Activated naive CD4-positive, alpha-beta T cell treated with anti-CD3 and anti-CD28 coated beads, Interleukin-2, amount 50 U/mL, for 72 hours (primary cell): ENCODE results near the gene TWIST2. TPM values are rescaled to one million over a fixed set of nuclear protein-coding genes. Genes with fewer than 3 reads are reported as not detected.

Experiments
- ATAC-seq, 2 donors: fragments of 150-1000 bp; cut with Tn5 transposase; 2 replicates each; pipeline ENCODE4 v1.10.0; 2021; ENCODE audit warnings: mild to moderate bottlenecking in 2 of 2, moderate library complexity in 2 of 2
- DNase-seq, 2 donors: peaks; one replicate each; pipeline ENCODE4 v3.0.0; 2021 to 2022; ENCODE audit warnings: low spot score in 2 of 2
- H3K27ac Mint-ChIP-seq, 2 donors: one replicate each; pipeline ENCODE4 v1.8.0; 2022; ENCODE audit warnings: mild to moderate bottlenecking in 2 of 2, mixed read lengths in 2 of 2
- H3K36me3 Mint-ChIP-seq, 2 donors: one replicate each; pipeline ENCODE4 v1.8.0; 2022; ENCODE audit warnings: mixed read lengths in 2 of 2
- H3K9me3 Mint-ChIP-seq, 2 donors: one replicate each; pipeline ENCODE4 v1.8.0; 2022; ENCODE audit warnings: mixed read lengths in 2 of 2
- total RNA-seq, 2 donors: library from RNA; stranded (reverse); gene quantifications; one replicate each; pipeline ENCODE4 v1.2.3, GENCODE V29; 2022

The TWIST2 gene
- total RNA-seq, 2 donors from 2014 or later, result not detected

- peaks cover 0 to 18% of the 10 kb centered on the region in 2 donors for H3K36me3 Mint-ChIP-seq
- no peak overlapping the region for H3K27ac Mint-ChIP-seq
- H3K9me3 Mint-ChIP-seq, result peaks cover 21 to 22% of the 10 kb centered on the region in 2 donors
- DNase-seq (no peak), ATAC-seq (no peak)
These were observed 25.8 kb upstream of the TWIST2 start for GRCh38 chr2:238821944-238822670.

- Mint-ChIP-seq H3K36me3 (peaks cover 0 to 18% of the 10 kb centered on the region in 2 donors), H3K27ac (no peak overlapping the region), H3K9me3 (peaks cover 22 to 25% of the 10 kb centered on the region in 2 donors)
- no peak for DNase-seq
- ATAC-seq, result no peak
These were observed 24.9 kb upstream of the TWIST2 start for GRCh38 chr2:238822955-238823354.

GRCh38 chr2:238831177-238831576, 16.7 kb upstream of the TWIST2 start:
- Mint-ChIP-seq H3K36me3 (peaks cover 0 to 4% of the 10 kb centered on the region in 2 donors), H3K9me3 (peaks cover 3 to 10% of the 10 kb centered on the region in 2 donors), H3K27ac (no peak overlapping the region)
- ATAC-seq, result peak in 1 of 2 donors; percentile 54
- no peak for DNase-seq

GRCh38 chr2:238834982-238835381, 12.9 kb upstream of the TWIST2 start:
- DNase-seq, result no peak
- no peak overlapping the region for H3K27ac Mint-ChIP-seq
- no peaks in the 10 kb centered on the region for H3K36me3 Mint-ChIP-seq
- ATAC-seq, result no peak
- no peaks in the 10 kb centered on the region for H3K9me3 Mint-ChIP-seq

- no peaks in the 10 kb centered on the region for H3K9me3 Mint-ChIP-seq
- DNase-seq (no peak), ATAC-seq (no peak)
- no peaks in the 10 kb centered on the region for H3K36me3 Mint-ChIP-seq
- H3K27ac Mint-ChIP-seq, result no peak overlapping the region
These were observed 12.1 kb upstream of the TWIST2 start for GRCh38 chr2:238835726-238836301.

GRCh38 chr2:238838786-238839327, 9.0 kb upstream of the TWIST2 start:
- H3K36me3 Mint-ChIP-seq, result no peaks in the 10 kb centered on the region
- H3K27ac Mint-ChIP-seq, result no peak overlapping the region
- no peaks in the 10 kb centered on the region for H3K9me3 Mint-ChIP-seq
- DNase-seq, result no peak
- no peak for ATAC-seq

GRCh38 chr2:238839428-238839827, 8.5 kb upstream of the TWIST2 start:
- Mint-ChIP-seq H3K27ac (no peak overlapping the region), H3K9me3 (no peaks in the 10 kb centered on the region), H3K36me3 (no peaks in the 10 kb centered on the region)
- no peak for ATAC-seq
- no peak for DNase-seq

GRCh38 chr2:238841542-238842164, 6.2 kb upstream of the TWIST2 start:
- H3K36me3 Mint-ChIP-seq, result no peaks in the 10 kb centered on the region
- ATAC-seq (no peak), DNase-seq (no peak)
- no peak overlapping the region for H3K27ac Mint-ChIP-seq
- H3K9me3 Mint-ChIP-seq, result no peaks in the 10 kb centered on the region

- H3K9me3 Mint-ChIP-seq, result no peaks in the 10 kb centered on the region
- no peaks in the 10 kb centered on the region for H3K36me3 Mint-ChIP-seq
- H3K27ac Mint-ChIP-seq, result no peak overlapping the region
- ATAC-seq, result no peak
- DNase-seq, result no peak
These were observed 4.4 kb upstream of the TWIST2 start for GRCh38 chr2:238843476-238843875.

GRCh38 chr2:238845583-238846377, 2.1 kb upstream of the TWIST2 start:
- ATAC-seq (no peak), DNase-seq (no peak)
- Mint-ChIP-seq H3K9me3 (no peaks in the 10 kb centered on the region), H3K27ac (no peak overlapping the region), H3K36me3 (no peaks in the 10 kb centered on the region)

- Mint-ChIP-seq H3K36me3 (no peaks in the 10 kb centered on the region), H3K27ac (no peak overlapping the region), H3K9me3 (no peaks in the 10 kb centered on the region)
- no peak for ATAC-seq
- DNase-seq, result no peak
These were observed 1.6 kb upstream of the TWIST2 start for GRCh38 chr2:238846378-238846627.

GRCh38 chr2:238846628-238847418, 1.1 kb upstream of the TWIST2 start:
- Mint-ChIP-seq H3K9me3 (no peaks in the 10 kb centered on the region), H3K36me3 (no peaks in the 10 kb centered on the region), H3K27ac (no peak overlapping the region)
- DNase-seq, result no peak
- ATAC-seq, result peak in 1 of 2 donors; percentile 18

- ATAC-seq (no peak), DNase-seq (no peak)
- H3K27ac Mint-ChIP-seq, result no peak overlapping the region
- no peaks in the 10 kb centered on the region for H3K36me3 Mint-ChIP-seq
- H3K9me3 Mint-ChIP-seq, result no peaks in the 10 kb centered on the region
These were observed 475 bp upstream of the TWIST2 start for GRCh38 chr2:238847419-238847801.

- DNase-seq (no peak), ATAC-seq (no peak)
- H3K9me3 Mint-ChIP-seq, result no peaks in the 10 kb centered on the region
- H3K27ac Mint-ChIP-seq, result no peak overlapping the region
- H3K36me3 Mint-ChIP-seq, result no peaks in the 10 kb centered on the region
These were observed 748 bp downstream of the TWIST2 start for GRCh38 chr2:238848691-238848975.

- ATAC-seq, result no peak
- H3K36me3 Mint-ChIP-seq, result no peaks in the 10 kb centered on the region
These were observed 1.3 kb downstream of the TWIST2 start for GRCh38 chr2:238848976-238849853.

GRCh38 chr2:238850091-238850490, 2.2 kb downstream of the TWIST2 start:
- DNase-seq (no peak), ATAC-seq (no peak)
- no peaks in the 10 kb centered on the region for H3K9me3 Mint-ChIP-seq
- no peaks in the 10 kb centered on the region for H3K36me3 Mint-ChIP-seq
- H3K27ac Mint-ChIP-seq, result no peak overlapping the region

More at GRCh38 chr2:238848976-238849853, 1.3 kb downstream of the TWIST2 start:
- H3K9me3 Mint-ChIP-seq, result no peaks in the 10 kb centered on the region
- DNase-seq, result no peak
- H3K27ac Mint-ChIP-seq, result no peak overlapping the region
